Fibroblast of lung (primary cell): Measurements from ENCODE around the gene FILIP1L.

ENCODE experiments used
- EZH2 ChIP-seq: IDR thresholded peaks from 2 replicates; pipeline ENCODE4 v1.5.1; 2012; ENCODE audit warnings: low read length, control low read depth, mild to moderate bottlenecking; ENCODE audit errors: missing control alignments
- TF ChIP-seq, protein P1 (sequence below), 2 donors: IDR thresholded peaks in 1 of 2; conservative IDR thresholded peaks in 1 of 2; 1 replicate in 1 of 2; 2 replicates in 1 of 2; pipeline ENCODE4 v1.5.1; 2011 to 2012; ENCODE audit warnings: low read length in 2 of 2, control low read depth in 1 of 2, inconsistent platforms in 1 of 2, low read depth in 1 of 2, mild to moderate bottlenecking in 1 of 2

- TF ChIP-seq, protein P1, sequence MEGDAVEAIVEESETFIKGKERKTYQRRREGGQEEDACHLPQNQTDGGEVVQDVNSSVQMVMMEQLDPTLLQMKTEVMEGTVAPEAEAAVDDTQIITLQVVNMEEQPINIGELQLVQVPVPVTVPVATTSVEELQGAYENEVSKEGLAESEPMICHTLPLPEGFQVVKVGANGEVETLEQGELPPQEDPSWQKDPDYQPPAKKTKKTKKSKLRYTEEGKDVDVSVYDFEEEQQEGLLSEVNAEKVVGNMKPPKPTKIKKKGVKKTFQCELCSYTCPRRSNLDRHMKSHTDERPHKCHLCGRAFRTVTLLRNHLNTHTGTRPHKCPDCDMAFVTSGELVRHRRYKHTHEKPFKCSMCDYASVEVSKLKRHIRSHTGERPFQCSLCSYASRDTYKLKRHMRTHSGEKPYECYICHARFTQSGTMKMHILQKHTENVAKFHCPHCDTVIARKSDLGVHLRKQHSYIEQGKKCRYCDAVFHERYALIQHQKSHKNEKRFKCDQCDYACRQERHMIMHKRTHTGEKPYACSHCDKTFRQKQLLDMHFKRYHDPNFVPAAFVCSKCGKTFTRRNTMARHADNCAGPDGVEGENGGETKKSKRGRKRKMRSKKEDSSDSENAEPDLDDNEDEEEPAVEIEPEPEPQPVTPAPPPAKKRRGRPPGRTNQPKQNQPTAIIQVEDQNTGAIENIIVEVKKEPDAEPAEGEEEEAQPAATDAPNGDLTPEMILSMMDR (conservative IDR thresholded peaks at IDR 0.05 in 1 of 2, IDR thresholded peaks at IDR 0.05 in 1 of 2; ENCODE audit: low read depth in 1 of 2, low read length in 2 of 2) = no peak
- TF ChIP-seq EZH2 = no peak
Observed at GRCh38 chr3:100083209-100083608, 31.1 kb downstream of the FILIP1L start.
